Activated B cell treated with CpG ODN at 0.5 μM for 24 hours (primary cell): ENCODE data around the gene AGPS. TPM values are rescaled to one million over a fixed set of nuclear protein-coding genes. Genes with fewer than 3 reads are reported as not detected.

ENCODE experiments used
- ATAC-seq: fragments of 200-7000 bp; cut with Tn5 transposase; one replicate; pipeline ENCODE4 v1.10.0; 2021; ENCODE audit warnings: low read depth, mild to moderate bottlenecking, moderate library complexity
- CTCF ChIA-PET: fragments of 350-600 bp; sonication (Branson Sonifier 250); formaldehyde crosslinking; loops from one replicate; lab custom pipeline; 2021; ENCODE audit warnings: antibody characterized with exemption; lab: Charles Lee
- POLR2A ChIA-PET: fragments of 350-600 bp; sonication (Branson Sonifier 250); formaldehyde crosslinking; loops from one replicate; lab custom pipeline; 2021; ENCODE audit warnings: antibody characterized with exemption; lab: Charles Lee
- DNase-seq: peaks from one replicate; pipeline ENCODE4 v3.0.0; 2022
- H3K27ac Mint-ChIP-seq: one replicate; pipeline ENCODE4 v1.8.0; 2020; ENCODE audit warnings: mixed read lengths
- H3K27me3 Mint-ChIP-seq: one replicate; pipeline ENCODE4 v1.8.0; 2021; ENCODE audit warnings: mixed read lengths
- H3K36me3 Mint-ChIP-seq: one replicate; pipeline ENCODE4 v1.8.0; 2021; ENCODE audit warnings: low read depth, mixed read lengths
- H3K4me1 Mint-ChIP-seq: one replicate; pipeline ENCODE4 v1.8.0; 2021; ENCODE audit warnings: mixed read lengths
- H3K4me3 Mint-ChIP-seq: one replicate; pipeline ENCODE4 v1.8.0; 2020; ENCODE audit warnings: mild to moderate bottlenecking, mixed read lengths
- H3K9me3 Mint-ChIP-seq: one replicate; pipeline ENCODE4 v1.8.0; 2020; ENCODE audit warnings: mixed read lengths
- intact Hi-C: fragments of 100-400 bp; cut with micrococcal nuclease; formaldehyde crosslinking; loops from one replicate; pipeline ENCODE4 v1.15.1; 2024
- total RNA-seq: library from RNA; stranded (reverse); gene quantifications from 2 replicates; pipeline ENCODE4 v1.2.3, GENCODE V29; 2022
- TF ChIP-seq, protein P1 (sequence below): fragments of 200-600 bp; IDR thresholded peaks from one replicate; pipeline ENCODE4 v1.8.0; 2022; ENCODE audit warnings: antibody characterized with exemption, mild to moderate bottlenecking

The AGPS gene
- total RNA-seq, 1 donor from 2014 or later = 29.9 TPM

DNA sequence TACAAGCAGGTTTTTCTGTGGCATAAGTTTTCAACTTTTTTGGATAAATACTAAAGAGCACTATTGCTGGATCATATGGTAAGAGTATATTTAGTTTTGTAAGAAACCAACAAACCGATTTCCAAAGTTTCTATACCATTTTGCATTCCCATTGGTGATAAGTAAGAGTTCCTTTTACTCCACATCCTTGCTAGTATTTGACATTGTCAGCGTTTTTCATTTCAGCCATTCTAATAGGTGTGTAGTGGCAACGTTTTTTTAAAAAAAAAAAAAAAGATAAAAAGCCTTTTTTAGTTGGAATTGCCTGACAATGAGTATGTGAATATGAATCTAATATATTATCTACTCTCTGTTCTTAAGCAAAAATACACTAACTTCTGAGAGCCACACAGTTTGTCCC is 185.9 kb downstream of the AGPS start:
- POLR2A ChIA-PET = no interaction called here
- no peaks in the 10 kb centered on the region for H3K4me1 Mint-ChIP-seq
- no peak overlapping the region for H3K4me3 Mint-ChIP-seq
- H3K9me3 Mint-ChIP-seq = no peaks in the 10 kb centered on the region
- intact Hi-C loops = no loop called here
- DNase-seq (no peak), ATAC-seq (no peak)
- CTCF ChIA-PET = no interaction called here
- H3K36me3 Mint-ChIP-seq = no peaks in the 10 kb centered on the region
- H3K27me3 Mint-ChIP-seq = peaks cover 3% of the 10 kb centered on the region
- TF ChIP-seq, protein P1, sequence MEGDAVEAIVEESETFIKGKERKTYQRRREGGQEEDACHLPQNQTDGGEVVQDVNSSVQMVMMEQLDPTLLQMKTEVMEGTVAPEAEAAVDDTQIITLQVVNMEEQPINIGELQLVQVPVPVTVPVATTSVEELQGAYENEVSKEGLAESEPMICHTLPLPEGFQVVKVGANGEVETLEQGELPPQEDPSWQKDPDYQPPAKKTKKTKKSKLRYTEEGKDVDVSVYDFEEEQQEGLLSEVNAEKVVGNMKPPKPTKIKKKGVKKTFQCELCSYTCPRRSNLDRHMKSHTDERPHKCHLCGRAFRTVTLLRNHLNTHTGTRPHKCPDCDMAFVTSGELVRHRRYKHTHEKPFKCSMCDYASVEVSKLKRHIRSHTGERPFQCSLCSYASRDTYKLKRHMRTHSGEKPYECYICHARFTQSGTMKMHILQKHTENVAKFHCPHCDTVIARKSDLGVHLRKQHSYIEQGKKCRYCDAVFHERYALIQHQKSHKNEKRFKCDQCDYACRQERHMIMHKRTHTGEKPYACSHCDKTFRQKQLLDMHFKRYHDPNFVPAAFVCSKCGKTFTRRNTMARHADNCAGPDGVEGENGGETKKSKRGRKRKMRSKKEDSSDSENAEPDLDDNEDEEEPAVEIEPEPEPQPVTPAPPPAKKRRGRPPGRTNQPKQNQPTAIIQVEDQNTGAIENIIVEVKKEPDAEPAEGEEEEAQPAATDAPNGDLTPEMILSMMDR = no peak
- no peak overlapping the region for H3K27ac Mint-ChIP-seq

DNA sequence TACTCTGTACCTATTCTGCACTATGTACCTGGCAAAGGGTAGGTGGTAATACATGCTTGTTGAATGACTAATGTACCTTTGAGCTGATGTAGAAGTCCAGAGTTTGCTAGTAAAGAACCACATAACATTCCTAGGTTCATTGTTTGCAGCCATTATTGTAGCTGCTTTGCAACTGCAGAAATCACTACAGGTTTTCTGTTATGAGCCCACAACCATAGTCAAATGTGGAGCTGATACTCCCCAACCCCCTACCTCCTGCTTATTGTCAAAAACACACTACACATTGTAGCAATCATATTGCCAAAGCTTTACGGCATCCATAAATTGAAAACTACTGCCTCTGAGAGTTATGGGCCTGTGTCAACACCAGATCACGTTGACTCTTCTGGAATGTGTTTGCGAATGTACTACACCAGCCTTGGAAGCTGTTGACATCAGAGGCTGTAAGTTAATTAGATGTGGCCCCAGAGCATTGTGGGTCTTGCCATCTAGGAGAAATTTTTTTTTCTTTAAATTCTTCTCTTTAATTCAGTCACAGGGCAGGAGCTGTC is 187.0 kb downstream of the AGPS start:
- no peaks in the 10 kb centered on the region for H3K9me3 Mint-ChIP-seq
- peaks cover 3% of the 10 kb centered on the region for H3K27me3 Mint-ChIP-seq
- TF ChIP-seq, protein P1 = no peak
- ChIA-PET CTCF (no interaction called here), POLR2A (no interaction called here)
- DNase-seq = no peak
- intact Hi-C loops = no loop called here
- H3K27ac Mint-ChIP-seq = no peak overlapping the region
- no peaks in the 10 kb centered on the region for H3K4me1 Mint-ChIP-seq
- no peak for ATAC-seq
- H3K4me3 Mint-ChIP-seq = no peak overlapping the region
- H3K36me3 Mint-ChIP-seq = no peaks in the 10 kb centered on the region

DNA sequence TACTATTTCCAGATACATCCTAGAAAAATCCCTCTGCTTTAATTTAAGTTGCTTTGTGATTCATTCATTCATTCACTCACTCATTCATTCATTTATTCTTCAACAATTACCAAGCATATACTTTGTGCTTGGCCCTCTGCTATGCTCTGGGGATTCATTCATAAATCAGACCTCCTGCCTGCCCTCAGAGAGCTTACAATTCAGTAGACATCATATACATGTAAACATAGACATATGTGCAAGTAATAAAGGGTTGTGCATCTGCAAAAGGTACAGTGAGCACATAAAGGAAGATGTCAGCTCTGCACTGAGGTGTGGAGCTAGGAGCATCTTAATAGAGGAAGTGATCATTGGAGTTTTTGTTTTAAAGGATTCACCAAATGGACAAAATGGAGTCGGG is 189.4 kb downstream of the AGPS start:
- Mint-ChIP-seq H3K27ac (no peak overlapping the region), H3K27me3 (peaks cover 3% of the 10 kb centered on the region), H3K4me1 (no peaks in the 10 kb centered on the region), H3K9me3 (no peaks in the 10 kb centered on the region), H3K36me3 (no peaks in the 10 kb centered on the region), H3K4me3 (no peak overlapping the region)
- DNase-seq (no peak), ATAC-seq (no peak)
- ChIA-PET CTCF (no interaction called here), POLR2A (no interaction called here)
- intact Hi-C loops = no loop called here
- TF ChIP-seq, protein P1 = no peak

DNA sequence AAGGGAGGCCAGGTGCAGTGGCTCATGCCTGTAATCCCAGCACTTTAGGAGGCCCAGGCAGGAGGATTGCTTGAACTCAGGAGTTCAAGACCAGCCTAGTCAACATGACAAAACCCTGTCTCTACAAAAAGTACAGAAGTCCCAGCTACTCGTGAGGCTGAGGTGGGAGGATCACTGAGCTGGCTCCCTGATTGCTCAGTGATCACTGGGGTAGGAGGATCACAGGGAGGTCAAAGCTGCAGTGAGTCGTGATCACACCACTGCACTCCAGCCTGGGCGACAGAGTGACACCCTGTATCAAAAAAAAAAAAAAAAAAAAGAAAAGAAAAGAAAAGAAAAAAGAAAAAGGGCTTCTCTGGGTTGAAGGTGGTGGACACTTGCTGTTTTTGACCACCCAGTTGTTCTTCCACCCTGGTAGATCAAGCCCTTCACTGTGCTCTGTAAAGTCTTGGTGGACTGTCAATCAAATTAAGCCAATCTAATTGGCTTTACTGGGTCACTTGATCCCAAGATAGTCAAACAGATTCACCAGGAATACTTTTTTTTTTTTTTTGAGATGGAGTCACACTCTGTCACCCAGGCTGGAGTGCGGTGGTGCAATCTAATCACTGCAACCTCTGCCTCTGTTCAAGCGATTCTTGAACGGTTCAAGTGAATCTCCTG is 191.6 kb downstream of the AGPS start:
- Mint-ChIP-seq H3K4me1 (no peaks in the 10 kb centered on the region), H3K9me3 (no peaks in the 10 kb centered on the region), H3K4me3 (no peak overlapping the region), H3K27me3 (peaks cover 3% of the 10 kb centered on the region), H3K27ac (no peak overlapping the region), H3K36me3 (no peaks in the 10 kb centered on the region)
- intact Hi-C loops = no loop called here
- ATAC-seq = no peak
- ChIA-PET CTCF (no interaction called here), POLR2A (no interaction called here)
- TF ChIP-seq, protein P1 = no peak
- no peak for DNase-seq

DNA sequence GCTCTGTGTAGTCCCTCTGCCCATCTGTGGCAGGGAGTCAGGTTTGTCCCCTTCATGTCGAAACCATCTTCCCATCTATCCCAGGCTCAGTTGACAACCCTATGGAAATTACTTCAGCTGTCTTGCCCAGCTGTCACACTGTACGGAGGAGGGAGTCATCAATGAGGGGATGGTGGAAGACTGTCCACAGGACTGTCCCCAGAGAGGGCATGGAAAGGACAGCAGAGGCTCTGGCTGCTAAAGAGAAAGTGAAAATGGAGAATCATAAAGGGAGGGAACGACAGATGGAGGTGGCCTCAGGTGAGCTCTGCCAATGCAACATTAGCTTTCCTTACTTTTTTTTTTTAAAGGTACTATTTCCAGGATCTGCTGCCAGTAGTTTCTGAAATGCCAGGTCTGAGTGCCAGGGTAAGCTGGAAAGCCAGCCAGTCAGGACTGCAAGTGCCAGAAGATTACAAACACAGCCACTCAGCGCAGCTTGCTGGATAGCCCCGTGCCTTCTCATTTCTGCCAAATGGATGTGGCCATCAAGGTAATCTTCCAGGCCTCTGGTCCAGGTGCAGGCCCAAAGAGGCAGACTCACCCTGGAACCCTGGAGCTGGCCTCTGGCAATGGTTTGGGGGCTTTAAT is 192.8 kb downstream of the AGPS start:
- Mint-ChIP-seq H3K4me3 (no peak overlapping the region), H3K9me3 (no peaks in the 10 kb centered on the region), H3K36me3 (no peaks in the 10 kb centered on the region), H3K27ac (no peak overlapping the region), H3K4me1 (no peaks in the 10 kb centered on the region), H3K27me3 (peaks cover 3% of the 10 kb centered on the region)
- TF ChIP-seq, protein P1 = no peak
- intact Hi-C loops = no loop called here
- ChIA-PET POLR2A (no interaction called here), CTCF (interaction anchor here (0.6 kb wide), 1 partner anchor 239 kb away, joined by 3 read pairs; no protein-coding TSS in a partner anchor)
- ATAC-seq (no peak), DNase-seq (no peak)
